ENCODE data around the gene RNF187.
"Not testable (repeated sequence)": the region's sequence is repeated elsewhere in the genome, so short reads cannot be mapped to it uniquely, and the experiment has no call there.

RNF187 gene

DNA sequence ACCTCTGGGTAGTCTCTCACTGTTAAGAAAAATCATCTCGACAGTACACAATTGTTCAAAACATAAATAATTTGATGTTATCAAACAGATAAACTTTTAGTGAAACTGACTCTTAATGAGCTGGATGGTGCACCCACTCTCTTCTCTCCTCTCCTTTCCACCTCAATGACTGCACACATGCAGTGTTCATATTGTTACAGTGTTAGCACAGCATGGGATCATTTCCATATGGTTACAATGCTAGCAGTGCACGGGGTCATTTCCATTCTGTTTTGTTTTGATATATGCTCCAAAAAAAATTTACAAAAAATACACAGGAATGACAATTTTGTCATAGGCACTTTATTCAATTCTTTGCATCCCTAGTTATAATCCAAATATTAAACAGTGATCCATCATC, 26.4 kb upstream of the RNF187 start:
- no peak for DNase-seq (ENCODE audit: low read depth)

DNA sequence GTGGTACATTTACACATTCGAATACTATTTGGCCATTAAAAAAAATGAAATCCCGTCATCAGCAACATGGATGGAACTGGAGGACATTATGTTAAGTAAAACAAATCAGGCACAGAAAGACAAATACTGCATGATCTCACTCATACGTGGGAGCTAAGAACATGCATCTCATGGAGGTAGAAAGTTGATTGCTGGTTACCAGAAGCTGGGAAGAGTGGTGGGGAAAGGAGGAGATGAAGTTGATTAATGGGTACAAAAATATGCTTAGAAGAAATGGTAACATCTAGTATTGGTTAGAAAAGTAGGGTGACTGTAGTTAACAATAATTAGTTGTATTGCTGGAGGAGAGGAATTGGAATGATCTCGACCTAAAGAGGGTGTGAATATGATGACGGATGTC, 24.6 kb upstream of the RNF187 start:
- no peak for DNase-seq (ENCODE audit: low read depth)

GRCh38 chr1:228463009-228463558, 24.1 kb upstream of the RNF187 start:
- DNase-seq (ENCODE audit: low read depth), result no peak

GRCh38 chr1:228463559-228464455, 23.4 kb upstream of the RNF187 start:
- DNase-seq (ENCODE audit: low read depth), result no peak

GRCh38 chr1:228464487-228464983, 22.6 kb upstream of the RNF187 start:
- DNase-seq (ENCODE audit: low read depth), result no peak

- DNase-seq (ENCODE audit: low read depth), result no peak
Measured at GRCh38 chr1:228465141-228465540, 22.0 kb upstream of the RNF187 start.

DNA sequence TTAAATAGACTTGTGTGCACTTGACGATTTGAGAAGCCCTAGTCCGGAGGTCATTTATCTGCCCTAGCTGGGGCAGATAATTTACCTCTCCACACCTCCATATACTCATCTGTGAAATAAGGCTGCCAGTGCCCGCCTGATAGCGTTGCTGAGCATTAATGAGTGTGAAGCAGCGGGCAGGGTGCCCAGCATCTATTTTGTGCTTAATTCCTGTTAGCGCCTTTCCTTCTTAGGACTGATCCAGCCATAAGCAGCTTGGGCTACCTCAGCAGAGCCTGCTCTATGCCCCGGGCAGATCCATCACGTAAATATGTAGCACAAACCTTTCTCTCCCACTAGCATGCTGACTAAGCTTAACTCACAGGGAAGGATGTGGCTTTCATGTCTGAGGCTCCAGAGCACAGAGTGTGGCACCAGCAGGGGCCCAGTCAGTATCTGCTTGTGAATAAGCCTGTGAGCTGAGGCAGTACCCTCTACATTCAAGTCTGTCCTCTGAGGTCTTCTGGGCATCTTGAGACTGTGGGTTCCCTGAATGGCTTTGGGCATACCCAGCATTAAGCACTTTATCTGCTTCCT, 21.5 kb upstream of the RNF187 start:
- no peak for DNase-seq (ENCODE audit: low read depth)

GRCh38 chr1:228468188-228468587, 19.0 kb upstream of the RNF187 start:
- not testable (repeated sequence) for DNase-seq (ENCODE audit: low read depth)

- no peak for DNase-seq (ENCODE audit: low read depth)
Measured at GRCh38 chr1:228469413-228470162, 17.6 kb upstream of the RNF187 start.

DNA sequence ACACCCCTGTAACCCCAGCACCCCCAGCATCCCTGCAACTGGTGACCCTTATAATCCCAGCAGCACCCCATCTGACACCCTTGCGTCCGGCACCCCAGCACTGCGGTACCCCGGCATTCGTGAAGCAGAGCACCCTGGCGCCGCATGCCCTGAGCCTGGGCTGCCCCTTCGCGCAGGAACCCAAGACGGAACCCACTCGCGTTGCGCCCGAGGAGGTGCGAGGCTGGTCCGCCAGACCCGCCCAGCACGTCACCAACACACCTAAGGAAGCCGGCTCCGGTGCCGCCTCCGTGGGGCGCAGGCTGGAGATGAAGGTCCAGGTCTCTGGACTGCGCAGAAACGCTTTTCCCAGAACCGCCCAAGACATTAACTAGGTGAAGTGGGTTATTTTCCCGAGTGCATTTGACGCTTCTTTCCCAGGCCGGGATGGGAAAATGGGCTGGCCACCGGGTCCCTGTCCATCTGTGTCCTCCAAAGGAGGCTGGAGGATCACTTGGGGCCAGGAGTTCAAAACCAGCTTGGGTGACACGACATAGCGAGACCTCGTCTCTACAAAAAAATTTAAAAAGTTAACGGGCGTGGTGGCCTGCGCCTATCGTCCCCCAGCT, 15.9 kb upstream of the RNF187 start:
- DNase-seq (ENCODE audit: low read depth), result no peak

DNA sequence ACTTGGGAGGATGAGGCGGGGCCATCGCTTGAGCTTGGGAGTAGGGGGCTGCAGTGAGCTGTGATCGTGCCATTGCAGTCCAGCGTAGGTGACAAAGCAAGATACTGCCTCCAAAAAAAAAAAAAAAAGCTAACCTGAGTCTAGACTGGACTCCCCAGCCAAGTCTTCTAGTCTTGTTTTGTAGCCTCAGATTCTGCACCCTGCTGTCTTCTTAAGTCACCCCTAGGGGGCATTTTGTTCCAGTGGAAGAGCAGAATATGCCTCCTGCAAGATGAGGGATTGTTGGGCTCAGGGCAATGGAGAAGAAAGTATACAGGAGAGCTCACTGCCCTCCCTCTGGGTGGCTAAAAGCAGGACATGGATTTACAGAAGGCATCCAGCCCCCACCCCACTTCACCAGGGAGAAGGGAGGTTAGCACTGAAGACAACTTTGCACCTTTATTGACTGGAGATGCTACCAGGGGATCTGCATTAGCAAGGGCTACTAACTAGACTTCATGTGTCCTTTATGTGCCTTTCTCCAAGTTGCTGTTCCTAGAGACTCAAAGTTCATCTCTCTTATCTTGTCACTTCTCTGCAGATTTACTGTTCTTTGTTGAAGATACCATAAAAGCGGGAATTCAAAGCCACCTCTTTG, 15.3 kb upstream of the RNF187 start:
- no peak for DNase-seq (ENCODE audit: low read depth)

GRCh38 chr1:228472655-228473054, 14.5 kb upstream of the RNF187 start:
- no peak for DNase-seq (ENCODE audit: low read depth)

GRCh38 chr1:228474507-228474906, 12.7 kb upstream of the RNF187 start:
- DNase-seq (ENCODE audit: low read depth), result no peak

- no peak for DNase-seq (ENCODE audit: low read depth)
Measured at GRCh38 chr1:228475812-228476211, 11.4 kb upstream of the RNF187 start.

DNA sequence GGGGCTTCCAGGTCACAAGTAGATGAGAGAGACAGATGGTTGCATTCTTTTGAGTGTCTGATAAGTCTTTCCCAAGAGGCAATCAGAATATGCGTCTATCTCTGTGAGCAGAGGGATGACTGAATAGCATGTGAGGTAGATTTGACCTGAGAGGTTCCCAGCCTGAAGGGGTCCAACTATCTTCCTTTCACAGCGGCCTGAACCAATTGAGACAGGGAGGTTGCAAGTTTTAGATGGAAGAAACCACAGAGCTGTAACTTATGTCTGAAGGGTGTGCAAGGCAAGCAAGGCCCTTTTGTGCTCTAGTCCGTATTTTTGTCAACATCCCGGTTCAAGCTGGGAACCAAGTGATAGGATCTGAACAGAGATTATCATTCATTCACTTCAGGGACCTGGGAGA, 9.9 kb upstream of the RNF187 start:
- no peak for DNase-seq (ENCODE audit: low read depth)

GRCh38 chr1:228478326-228478725, 8.9 kb upstream of the RNF187 start:
- DNase-seq (ENCODE audit: low read depth), result no peak

DNA sequence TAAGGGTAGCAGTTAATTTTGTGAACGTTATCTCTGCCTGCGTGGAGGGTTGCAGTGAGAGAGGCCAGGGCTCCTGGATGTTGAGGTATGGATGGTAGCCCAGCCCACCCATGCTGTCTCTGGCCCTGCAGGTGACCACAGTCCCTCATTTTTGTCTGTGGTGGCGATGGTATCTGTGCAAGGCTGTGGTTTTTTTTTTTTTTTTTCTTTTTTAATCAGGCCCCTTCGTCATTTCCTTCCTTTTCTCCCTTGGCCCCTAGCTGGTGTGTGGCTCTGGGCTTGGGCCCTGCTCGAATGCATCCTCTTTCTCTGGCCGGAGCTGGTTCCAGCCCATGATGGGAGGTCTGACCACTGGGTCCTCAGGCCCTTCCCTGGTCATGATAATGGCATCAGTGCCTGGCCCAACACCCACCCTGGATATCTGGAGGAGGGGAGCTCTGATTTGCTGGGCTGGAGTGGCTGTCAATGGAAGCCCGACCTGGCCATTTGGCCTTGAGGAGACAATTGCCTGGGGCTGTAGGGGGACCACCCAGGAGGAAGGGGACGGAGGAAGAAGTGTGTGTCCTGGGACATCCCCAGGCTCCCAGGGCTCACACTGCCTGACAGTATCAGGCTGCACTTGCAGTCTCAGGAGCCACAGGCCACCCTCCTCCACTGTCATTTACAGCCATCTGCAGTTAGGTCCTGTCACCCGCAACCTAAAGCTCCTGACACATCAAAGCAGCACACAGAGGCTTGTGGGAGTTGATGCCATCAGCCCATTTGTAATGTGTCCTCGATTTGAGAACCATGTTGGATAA, 8.1 kb upstream of the RNF187 start:
- no peak for DNase-seq (ENCODE audit: low read depth)

DNA sequence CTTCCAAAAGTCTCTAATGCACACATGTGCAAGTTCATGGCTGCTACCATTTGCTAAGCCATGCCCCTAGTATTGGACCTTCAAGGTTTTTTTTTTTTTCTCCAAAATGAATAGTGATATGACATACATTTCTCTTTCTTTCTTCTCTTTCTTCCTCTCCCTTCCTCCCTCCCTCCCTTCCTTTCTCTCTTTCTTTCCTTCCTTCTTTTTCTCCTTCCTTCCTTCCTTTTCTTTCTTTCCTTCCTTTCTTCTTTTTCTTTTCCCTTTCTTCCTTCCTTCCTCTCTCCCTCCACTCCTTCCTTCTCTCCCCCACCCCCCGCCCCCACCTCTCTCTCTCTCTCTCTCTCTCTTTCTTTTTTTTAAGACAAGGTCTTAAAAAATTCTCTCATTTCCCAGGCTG, 3.4 kb upstream of the RNF187 start:
- no peak for DNase-seq (ENCODE audit: low read depth)

DNA sequence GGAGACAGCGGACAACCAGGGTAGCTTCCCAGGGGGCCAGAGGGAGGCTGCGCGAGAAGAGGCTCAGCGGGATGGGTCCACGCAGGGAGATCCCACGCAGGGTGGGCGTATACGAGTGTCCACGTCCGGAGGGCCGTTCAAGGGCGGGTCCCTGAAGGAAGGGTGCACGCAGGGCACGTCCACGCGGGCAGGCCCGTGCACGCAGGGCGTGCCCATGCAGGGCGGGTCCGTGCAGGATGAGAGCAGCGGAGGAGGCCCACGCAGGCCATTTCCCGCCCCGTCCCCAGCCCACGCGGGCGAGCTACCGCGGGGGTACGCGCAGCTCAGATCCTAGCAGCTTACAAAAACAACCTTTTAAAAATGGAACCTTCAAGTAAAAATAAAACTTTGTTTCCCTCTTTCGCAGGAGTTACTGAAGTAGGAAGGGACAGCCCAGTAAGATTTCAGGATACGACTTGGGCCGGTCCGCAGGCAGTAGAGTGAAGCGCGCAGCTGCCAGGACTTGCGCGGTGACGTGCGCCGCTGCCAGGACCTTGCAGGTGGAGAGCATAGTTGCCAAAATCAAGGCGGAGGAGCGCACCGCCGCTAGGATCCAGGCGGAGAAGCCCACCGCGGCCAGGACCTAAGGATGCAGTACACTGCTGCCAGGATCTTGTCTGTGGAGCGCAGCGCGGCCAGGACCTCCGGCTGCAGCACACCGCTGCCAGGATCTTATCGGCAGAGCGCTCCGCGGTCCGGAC, 416 bp upstream of the RNF187 start:
- DNase-seq (ENCODE audit: low read depth), result peak; percentile 64

All from fibroblast of the conjunctiva (primary cell).